ENCODE data around the gene TMTC2.

DNA sequence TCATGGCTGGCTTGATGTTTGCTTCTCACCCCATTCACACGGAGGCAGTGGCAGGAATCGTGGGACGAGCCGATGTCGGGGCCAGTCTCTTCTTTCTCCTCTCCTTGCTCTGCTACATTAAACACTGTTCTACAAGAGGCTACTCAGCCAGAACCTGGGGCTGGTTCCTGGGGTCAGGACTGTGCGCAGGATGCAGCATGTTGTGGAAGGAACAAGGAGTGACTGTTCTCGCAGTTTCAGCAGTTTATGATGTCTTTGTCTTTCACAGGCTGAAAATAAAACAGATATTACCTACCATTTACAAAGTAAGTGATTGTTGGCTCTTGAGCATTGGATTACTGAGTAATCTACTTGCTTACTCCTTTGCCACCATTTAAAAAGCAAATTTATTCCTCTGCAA lies 170.6 kb downstream of the TMTC2 start:
- TF ChIP-seq, protein P1, sequence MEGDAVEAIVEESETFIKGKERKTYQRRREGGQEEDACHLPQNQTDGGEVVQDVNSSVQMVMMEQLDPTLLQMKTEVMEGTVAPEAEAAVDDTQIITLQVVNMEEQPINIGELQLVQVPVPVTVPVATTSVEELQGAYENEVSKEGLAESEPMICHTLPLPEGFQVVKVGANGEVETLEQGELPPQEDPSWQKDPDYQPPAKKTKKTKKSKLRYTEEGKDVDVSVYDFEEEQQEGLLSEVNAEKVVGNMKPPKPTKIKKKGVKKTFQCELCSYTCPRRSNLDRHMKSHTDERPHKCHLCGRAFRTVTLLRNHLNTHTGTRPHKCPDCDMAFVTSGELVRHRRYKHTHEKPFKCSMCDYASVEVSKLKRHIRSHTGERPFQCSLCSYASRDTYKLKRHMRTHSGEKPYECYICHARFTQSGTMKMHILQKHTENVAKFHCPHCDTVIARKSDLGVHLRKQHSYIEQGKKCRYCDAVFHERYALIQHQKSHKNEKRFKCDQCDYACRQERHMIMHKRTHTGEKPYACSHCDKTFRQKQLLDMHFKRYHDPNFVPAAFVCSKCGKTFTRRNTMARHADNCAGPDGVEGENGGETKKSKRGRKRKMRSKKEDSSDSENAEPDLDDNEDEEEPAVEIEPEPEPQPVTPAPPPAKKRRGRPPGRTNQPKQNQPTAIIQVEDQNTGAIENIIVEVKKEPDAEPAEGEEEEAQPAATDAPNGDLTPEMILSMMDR (IDR thresholded peaks at IDR 0.05; ENCODE audit: insufficient read depth, low read length, poor library complexity, severe bottlenecking), result no peak
- TF ChIP-seq EZH2phosphoT487 (conservative IDR thresholded peaks at IDR 0.05; ENCODE audit: low read length), result no peak

All from SU-DHL-6 (cell line).